Keratinocyte (primary cell): ENCODE measurements around the gene HOXD1. TPM values are rescaled to one million over a fixed set of nuclear protein-coding genes. Genes with fewer than 3 reads are reported as not detected.

Experiments used
- DNase-seq: peaks from one replicate; pipeline ENCODE4 v3.0.0-alpha.2; 2011; ENCODE audit warnings: low read depth, missing footprints, low spot score
- FAIRE-seq: peaks from 2 replicates; lab custom pipeline; 2011; peaks lifted over from hg19 to GRCh38; lab: Jason Lieb, UNC
- H2AFZ ChIP-seq: 2 replicates; pipeline ENCODE4 v1.6.0; 2012; ENCODE audit warnings: low read length, control low read depth, inconsistent platforms; ENCODE audit not compliant: control insufficient read depth
- H3K27ac ChIP-seq: 2 replicates; pipeline ENCODE4 v1.5.1; 2011; ENCODE audit warnings: low read length; ENCODE audit not compliant: control insufficient read depth, insufficient read depth
- H3K27me3 ChIP-seq: 3 replicates; pipeline ENCODE4 v1.6.0; 2011; ENCODE audit warnings: low read length; ENCODE audit not compliant: control insufficient read depth, insufficient read depth; ENCODE audit errors: extremely low read depth
- H3K36me3 ChIP-seq, 2 experiments: 2 replicates in 1 of 2; 3 replicates in 1 of 2; pipeline ENCODE4 v1.5.1; 2011; ENCODE audit warnings: low read length in 2 of 2, mild to moderate bottlenecking in 1 of 2; ENCODE audit not compliant: control insufficient read depth in 2 of 2, insufficient read depth in 2 of 2; ENCODE audit errors: extremely low read depth in 1 of 2
- H3K4me1 ChIP-seq: 3 replicates; pipeline ENCODE4 v1.5.1; 2011; ENCODE audit warnings: low read length; ENCODE audit not compliant: control insufficient read depth, insufficient read depth; ENCODE audit errors: extremely low read depth
- H3K4me2 ChIP-seq: 3 replicates; pipeline ENCODE4 v1.6.0; 2011; ENCODE audit warnings: low read depth, low read length; ENCODE audit not compliant: control insufficient read depth, insufficient read depth; ENCODE audit errors: extremely low read depth
- H3K4me3 ChIP-seq, 3 experiments: fragments of 200-600 bp in 1 of 3; sonication (generic) in 1 of 3; 2 replicates in 2 of 3; 3 replicates in 1 of 3; pipeline ENCODE4 v1.5.1; 2011 to 2016; ENCODE audit warnings: low read length in 3 of 3, mild to moderate bottlenecking in 3 of 3, control low read depth in 2 of 3, inconsistent platforms in 1 of 3, low read depth in 1 of 3, mixed read lengths in 1 of 3, mixed run types in 1 of 3, moderate library complexity in 1 of 3; ENCODE audit not compliant: control insufficient read depth in 2 of 3, insufficient read depth in 2 of 3; ENCODE audit errors: extremely low read depth in 1 of 3
- H3K79me2 ChIP-seq: 2 replicates; pipeline ENCODE4 v1.6.0; 2012; ENCODE audit warnings: low read length; ENCODE audit not compliant: control insufficient read depth, insufficient read depth
- H3K9ac ChIP-seq: 3 replicates; pipeline ENCODE4 v1.6.0; 2011; ENCODE audit warnings: low read length; ENCODE audit not compliant: control insufficient read depth, insufficient read depth; ENCODE audit errors: extremely low read depth
- H3K9me1 ChIP-seq: 3 replicates; pipeline ENCODE4 v1.6.0; 2011; ENCODE audit warnings: low read length; ENCODE audit not compliant: control insufficient read depth, insufficient read depth; ENCODE audit errors: extremely low read depth
- H3K9me3 ChIP-seq: 2 replicates; pipeline ENCODE4 v1.5.1; 2012; ENCODE audit warnings: low read depth, low read length; ENCODE audit not compliant: control insufficient read depth
- H4K20me1 ChIP-seq: 3 replicates; pipeline ENCODE4 v1.6.0; 2011; ENCODE audit warnings: low read length; ENCODE audit not compliant: control insufficient read depth, insufficient read depth; ENCODE audit errors: extremely low read depth
- EZH2 ChIP-seq: IDR thresholded peaks from one replicate; pipeline ENCODE4 v1.6.1; 2012; ENCODE audit warnings: inconsistent platforms, mild to moderate bottlenecking, low read length, moderate library complexity
- dilution Hi-C: fragments of 300-500 bp; cut with MboI; formaldehyde crosslinking; loops from one replicate; pipeline ENCODE4 v1.7.0; 2020; ENCODE audit warnings: low sequenced_read_pairs; ENCODE audit not compliant: extremely low pct_ligation_motif_present
- polyA plus RNA-seq, 5 experiments: library from polyadenylated mRNA; depleted of rRNA in 3 of 5; stranded (reverse) in 3 of 5; stranded (forward) in 1 of 5; unstranded in 1 of 5; fragments of >200 nt; gene quantifications; 1 replicate in 1 of 5; 2 replicates in 3 of 5; 3 replicates in 1 of 5; pipeline versions ENCODE4 v1.2.1 to v1.2.3, GENCODE V29; 2011 to 2012; ENCODE audit warnings: missing spikeins in 2 of 5, low read depth in 1 of 5, low replicate concordance in 1 of 5
- TF ChIP-seq, protein P1 (sequence below), 3 experiments: IDR thresholded peaks in 1 of 3; conservative IDR thresholded peaks in 1 of 3; optimal IDR thresholded peaks in 1 of 3; 2 replicates in 2 of 3; 3 replicates in 1 of 3; pipeline versions ENCODE3 to v1.5.1; 2011; ENCODE audit warnings: low read length in 3 of 3, mild to moderate bottlenecking in 3 of 3, moderate library complexity in 2 of 3, control low read depth in 1 of 3, inconsistent platforms in 1 of 3; ENCODE audit not compliant: insufficient read depth in 2 of 3; ENCODE audit errors: extremely low read depth in 1 of 3

HOXD1 gene
- polyA plus RNA-seq, 1 donor (not counting 4 experiments of a cell fraction or from before 2014, with no cell fraction given), result not detected

- no peak overlapping the region for H3K4me2 ChIP-seq
- no peak overlapping the region for H3K27ac ChIP-seq
- dilution Hi-C loops, result loop anchor here (25.0 kb wide), 1 partner anchor 481 kb away; no protein-coding TSS in a partner anchor
- H3K9me3 ChIP-seq, result no peaks in the 10 kb centered on the region
- H3K4me1 ChIP-seq, result no peaks in the 10 kb centered on the region
- H4K20me1 ChIP-seq, result no peaks in the 10 kb centered on the region
- FAIRE-seq (no peak), DNase-seq (no peak)
- H3K9me1 ChIP-seq, result no peaks in the 10 kb centered on the region
- H3K27me3 ChIP-seq, result peaks cover 93% of the 10 kb centered on the region
- no peak for TF ChIP-seq EZH2
- TF ChIP-seq, protein P1, sequence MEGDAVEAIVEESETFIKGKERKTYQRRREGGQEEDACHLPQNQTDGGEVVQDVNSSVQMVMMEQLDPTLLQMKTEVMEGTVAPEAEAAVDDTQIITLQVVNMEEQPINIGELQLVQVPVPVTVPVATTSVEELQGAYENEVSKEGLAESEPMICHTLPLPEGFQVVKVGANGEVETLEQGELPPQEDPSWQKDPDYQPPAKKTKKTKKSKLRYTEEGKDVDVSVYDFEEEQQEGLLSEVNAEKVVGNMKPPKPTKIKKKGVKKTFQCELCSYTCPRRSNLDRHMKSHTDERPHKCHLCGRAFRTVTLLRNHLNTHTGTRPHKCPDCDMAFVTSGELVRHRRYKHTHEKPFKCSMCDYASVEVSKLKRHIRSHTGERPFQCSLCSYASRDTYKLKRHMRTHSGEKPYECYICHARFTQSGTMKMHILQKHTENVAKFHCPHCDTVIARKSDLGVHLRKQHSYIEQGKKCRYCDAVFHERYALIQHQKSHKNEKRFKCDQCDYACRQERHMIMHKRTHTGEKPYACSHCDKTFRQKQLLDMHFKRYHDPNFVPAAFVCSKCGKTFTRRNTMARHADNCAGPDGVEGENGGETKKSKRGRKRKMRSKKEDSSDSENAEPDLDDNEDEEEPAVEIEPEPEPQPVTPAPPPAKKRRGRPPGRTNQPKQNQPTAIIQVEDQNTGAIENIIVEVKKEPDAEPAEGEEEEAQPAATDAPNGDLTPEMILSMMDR (optimal IDR thresholded peaks at IDR 0.05 in 1 of 3, IDR thresholded peaks at IDR 0.05 in 1 of 3, conservative IDR thresholded peaks at IDR 0.05 in 1 of 3; ENCODE audit: extremely low read depth in 1 of 3, insufficient read depth in 2 of 3, low read length in 3 of 3), result no peak
- H2AFZ ChIP-seq, result no peak overlapping the region
- H3K36me3 ChIP-seq, result no peaks in the 10 kb centered on the region
- no peaks in the 10 kb centered on the region for H3K79me2 ChIP-seq
- no peak overlapping the region for H3K9ac ChIP-seq
- no peak overlapping the region for H3K4me3 ChIP-seq
Measured at GRCh38 chr2:176156301-176156806, 32.1 kb upstream of the HOXD1 start.

DNA sequence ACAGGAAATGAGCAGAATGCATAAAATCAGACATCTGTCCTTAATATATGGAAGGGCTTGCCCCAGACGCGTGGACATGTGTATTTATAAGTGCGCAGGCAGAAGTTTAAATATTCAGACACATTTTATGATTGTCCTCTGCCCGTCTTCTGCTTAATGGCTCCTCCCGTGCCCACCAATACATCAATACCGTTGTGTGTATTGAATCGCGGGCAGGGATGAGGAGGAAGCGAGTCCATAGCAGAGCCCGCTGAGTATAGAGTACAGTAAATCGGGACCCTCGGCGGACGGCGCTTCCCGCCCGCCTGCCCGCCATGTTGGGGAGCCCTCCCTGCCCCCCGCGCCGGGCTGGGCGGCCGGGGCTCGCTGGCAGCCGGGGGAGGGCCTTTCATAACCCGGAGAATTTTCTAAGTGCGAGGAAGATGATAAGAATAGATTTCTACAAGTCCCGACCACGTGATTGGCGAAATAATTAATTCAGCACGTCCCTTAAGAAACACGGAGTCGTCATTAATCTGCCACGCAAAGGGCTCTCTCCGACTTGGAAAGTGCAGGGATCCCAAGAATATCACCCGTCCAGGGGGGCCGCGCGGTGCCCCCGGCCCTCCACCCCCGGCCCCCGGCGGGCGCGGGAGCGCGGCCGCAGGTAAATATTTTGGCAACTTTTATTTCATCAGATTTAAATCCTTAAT is 31.5 kb upstream of the HOXD1 start, which contains the start of gene HOXD3:
HOXD3 (plus strand) TSS at position 501 of the 692 bp plus-strand sequence. CDS start 11,808 bp downstream, outside the sequence.
- no peaks in the 10 kb centered on the region for H4K20me1 ChIP-seq
- H3K79me2 ChIP-seq, result no peaks in the 10 kb centered on the region
- no peak within 1 kb of the TSS for H3K4me2 ChIP-seq
- DNase-seq, result no peak
- no peak within 1 kb of the TSS for H3K9ac ChIP-seq
- no peak within 1 kb of the TSS for H3K27ac ChIP-seq
- dilution Hi-C loops, result loop anchor here (25.0 kb wide), 1 partner anchor 480 kb away; no protein-coding TSS in a partner anchor
- H3K4me3 ChIP-seq, result no peak within 1 kb of the TSS
- H3K4me1 ChIP-seq, result no peaks in the 10 kb centered on the region
- no peak for FAIRE-seq
- TF ChIP-seq, protein P1 (optimal IDR thresholded peaks at IDR 0.05 in 1 of 3, IDR thresholded peaks at IDR 0.05 in 1 of 3, conservative IDR thresholded peaks at IDR 0.05 in 1 of 3; ENCODE audit: extremely low read depth in 1 of 3, insufficient read depth in 2 of 3, low read length in 3 of 3), result no peak
- peak; percentile 27 for TF ChIP-seq EZH2
- no peaks in the 10 kb centered on the region for H3K36me3 ChIP-seq
- no peak within 1 kb of the TSS for H2AFZ ChIP-seq
- no peaks in the 10 kb centered on the region for H3K9me1 ChIP-seq
- H3K9me3 ChIP-seq, result no peaks in the 10 kb centered on the region
- peaks cover 93% of the 10 kb centered on the region for H3K27me3 ChIP-seq
